HG03342 (cell line): Measurements from ENCODE around the gene CTDP1.
"Not testable (repeated sequence)": the region's sequence is repeated elsewhere in the genome, so short reads cannot be mapped to it uniquely, and the experiment has no call there.

Experiments
- ATAC-seq: cut with Tn5 transposase; IDR thresholded peaks from one replicate; pipeline ENCODE4 v1.9.1; 2021; ENCODE audit warnings: mild to moderate bottlenecking, moderate library complexity; ENCODE audit not compliant: unreplicated experiment

The CTDP1 gene

DNA sequence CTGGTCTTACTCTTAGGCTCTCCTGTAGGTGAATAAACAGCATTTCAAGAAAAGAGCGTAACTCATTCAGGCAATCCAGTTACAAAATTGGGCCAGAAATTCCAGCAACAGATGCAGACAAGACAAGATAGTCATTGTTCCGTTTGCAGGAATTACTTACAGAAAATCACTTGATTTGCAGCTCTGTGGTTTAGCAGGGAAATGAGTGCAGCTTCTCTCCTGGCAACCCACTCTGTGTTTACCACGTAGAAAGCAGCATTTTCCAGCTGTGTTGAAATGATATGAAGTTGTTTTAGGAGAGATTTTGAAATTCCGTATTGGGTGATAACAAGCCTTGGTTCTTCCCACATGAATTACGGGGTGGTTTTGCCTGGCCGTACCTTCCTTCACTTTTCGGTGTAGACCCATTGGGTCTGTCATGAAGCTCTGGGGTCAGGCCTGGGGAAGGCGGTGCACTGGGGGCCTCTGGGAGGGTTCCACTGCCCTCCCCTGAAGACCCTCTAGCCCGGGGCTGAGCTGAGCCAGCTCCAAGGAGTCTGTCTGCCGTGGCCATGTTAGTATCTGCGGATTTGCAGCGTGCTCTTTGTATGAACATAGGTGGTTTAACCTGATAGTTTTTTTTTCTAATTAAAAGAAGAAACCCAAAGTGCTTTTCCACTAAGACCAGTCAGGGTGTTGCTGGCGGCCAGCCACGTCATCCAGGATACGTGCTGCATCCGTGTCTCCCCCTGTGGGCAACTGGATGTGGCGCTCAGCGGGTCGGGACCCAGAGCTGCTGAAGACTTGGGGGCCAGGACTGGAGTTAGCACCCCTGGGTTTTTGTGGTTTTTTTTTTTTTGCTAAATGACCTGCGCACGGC, 59.2 kb downstream of the CTDP1 start:
- ATAC-seq, result no peak

DNA sequence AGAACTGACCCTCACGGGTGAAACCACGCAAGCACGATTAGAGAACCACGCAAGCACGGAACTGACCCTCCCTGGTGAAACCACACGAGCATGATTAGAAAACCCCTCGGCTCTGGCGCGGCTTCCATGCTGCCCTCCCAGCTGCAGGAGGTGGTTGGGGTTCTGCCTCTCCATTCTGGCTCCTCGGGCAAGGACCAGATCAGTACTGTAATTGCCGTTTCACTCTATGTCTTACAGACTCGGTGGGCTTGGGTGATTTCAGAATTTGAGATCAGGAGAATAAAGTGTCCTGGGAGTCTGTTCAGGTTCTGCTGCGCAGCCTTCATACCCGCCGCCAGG, 59.8 kb downstream of the CTDP1 start:
- no peak for ATAC-seq

DNA sequence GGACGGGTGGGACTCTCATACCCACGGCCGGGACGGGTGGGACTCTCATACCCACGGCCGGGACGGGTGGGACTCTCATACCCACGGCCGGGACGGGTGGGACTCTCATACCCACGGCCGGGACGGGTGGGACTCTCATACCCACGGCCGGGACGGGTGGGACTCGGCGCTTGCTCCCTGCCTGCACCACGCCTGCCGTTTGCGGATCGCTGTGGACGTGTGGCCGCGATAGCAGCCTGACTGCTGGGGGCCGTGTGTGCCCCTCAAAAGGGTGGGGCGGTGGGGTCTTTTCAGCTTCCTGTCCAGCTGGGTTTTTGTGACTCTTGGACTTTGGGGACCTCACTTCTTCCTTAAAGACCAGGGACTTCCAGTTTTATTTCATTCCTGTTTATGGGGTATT, 60.4 kb downstream of the CTDP1 start:
- ATAC-seq, result not testable (repeated sequence)

DNA sequence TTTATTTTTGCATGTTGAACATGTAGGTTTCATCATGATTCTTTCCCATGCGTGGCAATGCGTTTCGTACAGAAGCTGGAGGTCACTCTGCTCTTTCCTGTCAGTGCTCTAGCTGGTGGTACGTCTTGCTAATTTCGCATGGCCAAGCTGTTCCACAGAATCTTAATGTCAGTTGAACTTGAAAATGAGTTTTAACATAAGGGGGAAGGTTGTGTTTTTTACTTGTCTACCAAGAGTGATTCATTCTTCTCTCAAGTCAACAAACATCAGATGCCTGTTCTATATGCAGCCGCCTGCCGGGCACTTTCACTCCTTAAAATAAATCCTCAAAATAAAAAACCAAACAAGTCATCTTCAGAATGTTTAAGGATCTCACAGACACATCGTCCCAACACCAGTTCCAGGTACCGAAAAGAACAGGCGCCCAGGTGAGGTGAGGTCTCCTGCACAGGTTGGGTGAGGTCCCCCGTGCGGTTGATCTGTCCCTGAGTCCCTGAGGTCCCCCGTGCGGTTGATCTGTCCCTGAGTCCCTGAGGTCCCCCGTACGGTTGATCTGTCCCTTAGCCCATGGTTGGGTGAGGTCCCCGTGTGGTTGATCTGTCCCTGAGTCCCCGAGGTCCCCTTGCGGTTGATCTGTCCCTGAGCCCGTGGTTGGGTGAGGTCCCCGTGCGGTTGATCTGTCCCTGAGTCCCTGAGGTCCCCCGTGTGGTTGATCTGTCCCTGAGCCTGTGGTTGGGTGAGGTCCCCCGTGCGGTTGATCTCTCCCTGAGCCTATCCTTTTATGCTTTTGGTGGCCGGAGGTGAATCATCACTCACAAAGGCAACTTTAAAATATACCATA, 61.1 kb downstream of the CTDP1 start:
- no peak for ATAC-seq

DNA sequence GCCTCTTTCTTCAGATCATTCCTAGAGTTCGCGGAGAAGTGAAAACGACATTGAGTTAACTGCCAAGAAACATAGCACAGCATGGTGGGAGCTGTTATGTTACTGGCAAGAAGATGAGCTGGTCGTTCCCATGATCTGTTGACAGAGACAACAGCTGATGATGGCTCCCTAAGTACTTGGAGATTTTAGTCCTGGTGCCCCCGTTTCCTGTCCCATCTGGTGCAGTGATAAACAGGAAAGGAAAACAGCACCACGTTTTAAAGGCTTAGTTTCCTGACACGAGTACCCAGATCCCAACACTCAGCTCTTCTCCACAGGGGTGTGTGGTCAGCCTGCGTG, 61.7 kb downstream of the CTDP1 start:
- ATAC-seq, result no peak

DNA sequence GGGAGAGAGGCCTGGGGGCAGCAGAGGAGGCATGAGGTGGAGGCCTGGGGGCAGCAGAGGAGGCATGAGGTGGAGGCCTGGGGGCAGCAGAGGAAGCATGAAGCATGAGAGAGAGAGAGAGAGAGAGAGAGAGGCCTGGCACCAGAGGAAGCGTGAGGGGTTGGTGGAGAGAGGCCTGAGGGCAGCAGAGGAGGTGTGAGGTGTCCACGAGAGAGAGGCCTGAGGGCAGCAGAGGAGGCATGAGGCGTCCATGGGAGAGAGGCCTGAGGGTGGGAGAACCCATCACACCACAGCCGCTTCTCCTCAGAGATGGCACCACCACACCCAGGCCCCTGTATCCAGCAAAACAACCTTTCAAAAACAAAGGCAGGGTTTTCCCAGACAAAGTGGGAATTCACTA, 62.5 kb downstream of the CTDP1 start:
- ATAC-seq, result no peak

DNA sequence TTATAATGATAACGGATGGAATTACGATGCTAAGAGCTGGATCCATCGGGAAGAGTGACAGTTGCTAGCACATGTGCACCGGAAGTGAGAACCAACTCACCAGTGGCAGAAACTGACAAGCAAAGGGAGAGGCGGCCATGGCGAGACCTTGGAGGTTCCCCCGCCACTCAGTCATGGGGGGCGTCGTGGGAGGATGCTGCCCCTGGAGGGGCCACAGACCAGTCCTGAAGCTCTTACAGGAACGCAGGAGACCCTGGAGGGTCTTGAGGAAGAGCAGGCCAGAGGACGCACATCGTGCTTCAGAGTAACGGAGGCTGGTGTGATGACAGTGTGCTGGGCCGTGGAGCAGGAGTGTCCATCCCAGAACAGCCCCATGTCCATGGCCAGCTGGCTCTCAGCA, 65.0 kb downstream of the CTDP1 start:
- no peak for ATAC-seq

DNA sequence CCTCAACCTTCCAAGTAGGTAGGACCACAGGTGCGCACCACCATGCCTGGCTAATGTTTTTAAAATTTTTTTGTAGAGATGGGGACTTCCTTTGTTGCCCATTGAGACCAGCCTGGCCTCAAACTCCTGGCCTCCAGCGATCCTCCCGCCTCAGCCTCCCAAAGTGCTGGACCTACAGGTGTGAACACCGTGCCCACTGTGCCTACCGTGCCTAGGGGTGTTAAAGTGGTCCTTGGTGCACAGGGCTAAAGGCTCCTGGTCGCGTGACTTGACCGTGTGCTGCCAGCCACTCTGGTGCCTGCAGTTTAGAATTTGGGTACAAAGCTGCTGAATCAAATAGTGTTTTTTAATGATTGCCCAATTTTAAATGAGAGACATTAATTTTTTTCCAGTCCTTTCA, 67.1 kb downstream of the CTDP1 start:
- no peak for ATAC-seq

DNA sequence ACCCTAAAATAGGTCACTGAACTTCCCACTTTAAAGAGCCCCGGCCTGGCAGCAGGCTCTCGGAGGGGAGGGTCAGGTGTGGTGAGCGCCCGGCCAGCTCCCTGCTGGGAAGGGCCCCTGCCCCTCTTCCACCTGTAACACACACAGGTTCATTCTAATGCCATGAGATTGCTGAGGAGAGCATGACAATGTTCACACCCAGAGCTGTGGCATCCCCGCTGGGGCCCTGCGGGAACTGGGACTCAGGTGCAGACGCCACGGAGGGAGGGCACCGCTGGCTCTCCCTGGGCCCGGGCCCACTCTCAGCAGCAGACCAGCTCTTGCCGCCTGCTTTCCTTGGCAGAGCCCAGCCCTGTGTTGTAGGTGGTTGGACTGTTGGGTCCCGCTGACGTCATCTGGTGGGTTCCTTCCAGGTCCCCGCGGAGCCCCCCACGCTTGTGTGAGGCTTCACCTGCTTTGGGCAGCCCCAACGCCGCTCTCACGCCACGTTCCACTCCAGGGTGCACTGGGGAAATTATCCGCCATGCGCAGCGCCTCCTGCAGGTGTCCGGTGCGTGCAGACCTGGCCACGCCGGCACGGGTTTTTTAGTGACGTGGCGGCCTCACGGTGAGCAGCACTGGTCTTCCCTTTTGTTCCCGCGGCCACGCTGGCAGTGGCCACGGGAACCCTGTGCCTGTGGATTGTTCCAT, 67.7 kb downstream of the CTDP1 start:
- ATAC-seq, result no peak

DNA sequence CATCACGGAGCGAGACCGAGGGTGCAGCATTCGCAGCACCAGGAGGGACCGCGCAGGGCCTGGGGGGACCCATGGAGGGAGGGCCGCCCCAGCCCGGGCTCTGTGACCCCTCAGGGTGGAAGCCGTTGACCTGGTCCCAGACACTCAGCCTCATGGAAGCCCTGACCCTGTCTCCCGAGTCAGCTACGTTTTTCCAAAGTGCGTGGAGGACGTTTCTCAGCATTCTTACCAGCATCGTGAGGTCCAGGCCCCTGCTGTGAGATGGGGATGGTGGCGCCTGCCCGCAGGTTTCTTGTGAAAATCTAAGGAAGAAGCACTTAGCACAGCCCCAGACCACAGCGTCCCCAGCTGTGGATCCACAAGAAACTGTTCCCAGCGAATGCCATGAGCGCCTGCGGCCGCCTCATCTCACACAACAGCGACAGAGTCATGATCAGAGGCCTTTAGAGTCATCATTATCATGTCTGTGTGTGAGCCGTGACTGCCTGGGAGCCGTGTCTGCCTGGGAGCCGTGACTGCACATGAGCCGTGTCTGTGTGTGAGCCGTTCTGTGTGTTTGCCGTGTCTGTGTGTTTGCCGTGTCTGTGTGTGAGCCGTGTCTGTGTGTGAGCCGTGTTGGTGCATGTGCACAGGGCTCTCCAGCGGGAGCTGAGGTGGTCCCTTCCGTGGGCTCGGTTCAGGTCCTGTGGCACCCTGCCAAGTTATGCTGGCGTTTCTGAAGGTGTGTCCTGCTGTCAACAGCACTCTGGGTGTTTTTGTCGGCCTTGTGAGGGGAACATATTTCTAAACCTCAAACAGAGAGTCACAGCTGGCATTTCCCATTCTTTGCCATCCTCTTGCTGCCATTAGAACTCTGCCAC, 68.9 kb downstream of the CTDP1 start:
- ATAC-seq, result no peak

DNA sequence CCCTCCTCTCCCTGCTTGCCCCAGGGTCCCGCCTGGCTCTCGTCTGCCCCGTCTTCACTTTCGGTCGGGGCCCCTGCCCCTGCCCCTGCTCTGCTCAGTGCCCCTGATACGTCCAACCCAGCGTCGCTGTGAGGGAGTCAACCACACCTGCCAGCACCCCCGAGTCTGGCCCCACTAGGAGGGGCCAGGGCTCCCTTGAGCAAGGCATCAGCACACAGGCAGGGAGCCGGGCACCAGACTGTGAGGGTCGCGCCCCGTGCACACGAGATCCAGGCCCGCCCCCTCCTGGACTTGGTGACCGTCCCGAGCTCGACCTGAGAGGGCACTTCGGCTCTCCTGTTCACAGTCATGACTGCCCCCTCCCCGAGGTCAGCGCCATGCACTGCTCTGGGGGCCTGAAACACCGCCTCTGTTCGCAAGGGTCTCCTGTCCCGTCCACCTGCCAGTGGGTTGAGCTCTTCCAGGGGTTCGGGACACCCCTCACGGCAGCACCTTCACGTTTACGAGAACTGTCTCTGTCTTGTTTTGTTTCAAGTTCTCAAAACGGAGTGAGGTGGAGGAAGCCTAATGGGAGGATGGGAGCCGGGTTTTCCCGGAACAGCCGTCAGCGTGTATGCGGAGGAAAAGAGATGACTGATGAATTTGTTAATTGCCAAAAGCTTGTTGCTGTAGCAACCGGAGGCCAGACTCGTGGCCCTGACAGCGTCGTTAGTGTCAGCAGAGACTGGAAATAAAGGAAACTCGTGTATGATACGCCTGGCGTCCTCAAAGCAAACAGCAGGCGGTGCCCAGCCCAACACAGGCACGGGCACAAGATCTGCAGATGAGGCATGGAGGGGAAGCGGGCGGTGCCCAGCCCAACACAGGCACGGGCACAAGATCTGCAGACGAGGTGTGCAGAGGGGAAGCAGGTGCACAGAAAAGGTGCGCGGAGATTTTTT, 69.9 kb downstream of the CTDP1 start:
- no peak for ATAC-seq

DNA sequence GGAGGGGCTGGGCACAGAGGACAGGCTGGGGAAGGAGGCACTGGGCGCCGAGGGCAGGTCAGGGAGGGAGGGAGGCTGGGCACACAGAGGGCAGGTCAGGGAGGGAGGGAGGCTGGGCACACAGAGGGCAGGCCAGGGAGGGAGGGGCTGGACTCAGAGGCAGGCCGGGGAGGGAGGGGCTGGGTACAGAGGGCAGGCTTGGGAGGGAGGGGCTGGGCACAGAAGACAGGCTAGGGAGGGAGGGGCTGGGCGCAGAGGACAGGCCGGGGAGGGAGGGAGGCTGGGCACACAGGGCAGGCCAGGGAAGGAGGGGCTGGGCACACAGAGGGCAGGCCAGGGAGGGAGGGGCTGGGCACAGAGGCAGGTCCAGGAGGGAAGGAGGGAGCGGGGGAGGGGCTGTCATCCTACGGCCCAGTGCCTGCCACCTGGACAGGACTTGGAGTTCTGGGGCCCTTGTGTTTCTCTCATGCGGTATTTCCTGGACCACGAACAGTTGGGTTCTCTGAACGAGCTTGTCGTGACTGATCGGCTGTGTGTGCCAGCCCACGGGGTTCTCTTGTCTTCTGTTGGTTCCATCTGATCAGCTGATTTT, 71.5 kb downstream of the CTDP1 start:
- ATAC-seq, result no peak

DNA sequence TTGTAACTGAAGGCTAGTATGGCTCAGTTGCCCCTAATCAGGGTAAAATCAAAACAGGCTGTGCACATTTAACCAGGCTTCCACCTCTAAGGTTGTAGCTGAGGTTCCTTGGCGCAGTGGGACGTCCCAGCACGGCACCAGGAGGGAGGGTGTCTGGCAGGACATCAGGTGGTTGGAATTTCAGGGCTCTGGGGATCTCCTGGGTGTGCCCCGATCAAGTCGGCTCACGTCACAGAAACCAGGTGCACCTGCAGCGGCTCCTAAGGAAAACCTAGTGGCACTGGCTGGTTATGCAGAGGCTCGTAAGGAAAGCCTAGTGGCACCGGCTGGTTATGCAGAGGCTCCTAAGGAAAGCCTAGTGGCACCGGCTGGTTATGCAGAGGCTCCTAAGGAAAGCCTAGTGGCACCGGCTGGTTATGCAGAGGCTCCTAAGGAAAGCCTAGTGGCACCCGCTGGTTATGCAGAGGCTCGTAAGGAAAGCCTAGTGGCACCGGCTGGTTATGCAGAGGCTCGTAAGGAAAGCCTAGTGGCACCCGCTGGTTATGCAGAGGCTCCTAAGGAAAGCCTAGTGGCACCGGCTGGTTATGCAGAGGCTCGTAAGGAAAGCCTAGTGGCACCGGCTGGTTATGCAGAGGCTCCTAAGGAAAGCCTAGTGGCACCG, 72.4 kb downstream of the CTDP1 start:
- ATAC-seq, result not testable (repeated sequence)

DNA sequence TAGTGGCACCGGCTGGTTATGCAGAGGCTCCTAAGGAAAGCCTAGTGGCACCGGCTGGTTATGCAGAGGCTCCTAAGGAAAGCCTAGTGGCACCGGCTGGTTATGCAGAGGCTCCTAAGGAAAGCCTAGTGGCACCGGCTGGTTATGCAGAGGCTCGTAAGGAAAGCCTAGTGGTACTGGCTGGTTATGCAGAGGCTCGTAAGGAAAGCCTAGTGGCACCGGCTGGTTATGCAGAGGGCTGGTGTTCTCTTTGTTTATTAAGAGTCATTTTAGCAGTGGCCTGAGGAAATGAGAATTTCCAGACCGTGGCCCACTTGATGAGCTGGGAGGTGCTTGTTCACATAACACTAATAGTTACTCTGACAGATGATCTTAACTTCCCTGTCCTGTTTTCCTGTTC, 73.3 kb downstream of the CTDP1 start:
- not testable (repeated sequence) for ATAC-seq

DNA sequence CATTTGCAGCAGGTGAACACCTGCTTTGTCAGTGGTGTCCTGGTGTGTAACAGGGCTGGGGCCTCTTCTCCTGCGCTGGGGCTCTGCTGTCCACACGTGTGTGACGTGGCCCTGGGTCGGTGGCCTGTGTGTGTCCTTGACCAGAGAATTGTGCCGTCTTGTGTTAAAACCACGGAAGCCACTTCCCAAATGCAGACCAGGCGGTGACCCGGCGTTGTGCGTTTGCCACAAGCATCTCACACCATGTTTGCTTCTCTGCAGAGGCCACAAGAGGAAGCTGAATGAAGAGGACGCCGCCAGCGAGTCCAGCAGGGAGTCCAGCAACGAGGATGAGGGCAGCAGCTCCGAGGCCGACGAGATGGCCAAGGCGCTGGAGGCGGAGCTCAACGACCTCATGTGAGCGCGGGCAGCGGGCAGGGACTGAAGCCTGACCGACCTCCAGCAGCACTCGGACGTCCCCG, 73.8 kb downstream of the CTDP1 start:
- no peak for ATAC-seq

DNA sequence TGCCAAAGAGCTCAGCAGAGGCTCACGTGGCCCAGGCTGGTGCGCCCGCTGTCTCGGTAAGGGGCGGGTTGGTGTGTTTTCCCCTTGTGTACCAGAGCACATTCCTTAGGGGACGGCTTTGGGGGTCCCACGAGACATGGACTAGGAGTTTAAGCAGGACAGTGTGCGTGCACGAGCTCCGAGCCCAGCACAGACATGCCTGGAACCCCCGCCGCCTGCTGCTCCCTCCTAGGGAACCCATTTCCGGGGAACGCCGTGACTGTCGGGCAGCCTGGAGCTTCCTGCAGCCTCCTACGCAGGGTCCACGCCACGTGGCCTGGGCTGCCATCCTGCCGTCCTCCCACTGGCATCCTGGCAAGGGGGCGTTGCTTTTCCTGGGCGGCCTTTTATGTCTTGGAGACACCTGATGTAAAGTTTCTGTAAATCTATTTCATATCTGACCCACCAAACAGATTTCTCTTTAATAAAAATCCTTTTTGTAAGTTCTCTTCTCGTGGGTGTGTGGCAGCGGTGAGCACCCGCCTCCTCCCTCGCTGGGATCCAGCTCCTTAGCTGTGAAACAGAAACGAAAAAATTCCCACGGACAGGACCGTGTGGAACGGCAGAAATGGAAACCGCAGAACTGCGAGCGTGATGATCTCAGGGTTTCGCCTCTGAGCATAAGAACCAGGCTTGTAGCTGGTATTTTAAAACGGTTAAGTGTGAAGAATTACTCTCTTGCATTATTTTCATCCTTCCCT, 74.6 kb downstream of the CTDP1 start:
- ATAC-seq, result no peak

DNA sequence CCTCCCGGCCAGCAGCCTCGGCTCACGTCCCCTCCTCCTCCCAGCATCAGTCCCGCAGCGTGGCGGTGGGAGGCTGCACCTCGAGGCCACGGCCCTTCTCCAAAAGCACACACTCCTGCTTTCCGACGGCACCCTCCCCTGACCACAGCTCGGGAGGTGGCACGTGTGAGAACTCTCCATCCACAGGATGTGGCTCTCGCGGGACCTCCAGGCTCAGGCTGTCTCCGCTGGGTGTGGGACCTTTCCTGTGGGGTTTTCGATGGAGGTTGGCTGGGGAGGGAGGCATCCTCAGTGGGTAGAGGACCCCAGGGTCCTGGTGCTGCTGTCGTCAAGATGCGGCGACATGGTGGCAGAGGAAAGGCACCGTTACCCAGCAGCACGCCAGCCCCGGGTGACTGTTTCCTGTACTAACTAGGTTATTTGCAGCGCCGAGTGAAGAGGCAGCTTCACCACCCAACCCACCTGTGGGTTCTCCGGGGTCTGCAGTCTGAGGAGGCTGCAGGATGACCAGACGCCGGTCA, 75.3 kb downstream of the CTDP1 start:
- no peak for ATAC-seq
